WI38 (cell line): ENCODE measurements around the gene FBN1.

ENCODE experiments used
- H3K4me3 ChIP-seq: 2 replicates; pipeline ENCODE4 v1.5.1; 2011; ENCODE audit warnings: low read depth, mild to moderate bottlenecking, control low read depth, low read length
- TF ChIP-seq, protein P1 (sequence below): IDR thresholded peaks from 2 replicates; pipeline ENCODE4 v1.5.1; 2012; ENCODE audit warnings: low read depth, mild to moderate bottlenecking, control low read depth, low read length

The FBN1 gene

DNA sequence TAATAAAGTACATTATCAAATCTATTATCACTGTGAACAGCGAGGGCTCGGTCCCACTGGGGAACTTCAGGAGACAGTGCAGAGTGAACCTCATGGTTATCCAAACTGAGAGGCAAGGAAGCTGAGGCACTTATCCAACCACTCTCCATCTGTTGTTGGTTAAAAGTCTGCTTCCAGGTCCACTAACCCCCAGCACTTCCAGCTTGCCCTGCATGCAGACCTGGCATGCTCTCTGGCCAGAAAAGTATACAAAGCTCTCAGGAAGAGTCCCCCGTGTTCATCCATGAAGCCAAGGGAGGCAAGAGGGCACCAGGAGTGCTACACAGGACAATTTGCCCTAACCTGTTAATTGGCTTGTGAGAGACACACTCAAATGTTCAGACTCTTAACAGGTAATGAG lies 36.0 kb downstream of the FBN1 start:
- TF ChIP-seq, protein P1, sequence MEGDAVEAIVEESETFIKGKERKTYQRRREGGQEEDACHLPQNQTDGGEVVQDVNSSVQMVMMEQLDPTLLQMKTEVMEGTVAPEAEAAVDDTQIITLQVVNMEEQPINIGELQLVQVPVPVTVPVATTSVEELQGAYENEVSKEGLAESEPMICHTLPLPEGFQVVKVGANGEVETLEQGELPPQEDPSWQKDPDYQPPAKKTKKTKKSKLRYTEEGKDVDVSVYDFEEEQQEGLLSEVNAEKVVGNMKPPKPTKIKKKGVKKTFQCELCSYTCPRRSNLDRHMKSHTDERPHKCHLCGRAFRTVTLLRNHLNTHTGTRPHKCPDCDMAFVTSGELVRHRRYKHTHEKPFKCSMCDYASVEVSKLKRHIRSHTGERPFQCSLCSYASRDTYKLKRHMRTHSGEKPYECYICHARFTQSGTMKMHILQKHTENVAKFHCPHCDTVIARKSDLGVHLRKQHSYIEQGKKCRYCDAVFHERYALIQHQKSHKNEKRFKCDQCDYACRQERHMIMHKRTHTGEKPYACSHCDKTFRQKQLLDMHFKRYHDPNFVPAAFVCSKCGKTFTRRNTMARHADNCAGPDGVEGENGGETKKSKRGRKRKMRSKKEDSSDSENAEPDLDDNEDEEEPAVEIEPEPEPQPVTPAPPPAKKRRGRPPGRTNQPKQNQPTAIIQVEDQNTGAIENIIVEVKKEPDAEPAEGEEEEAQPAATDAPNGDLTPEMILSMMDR: no peak
- no peak overlapping the region for H3K4me3 ChIP-seq

DNA sequence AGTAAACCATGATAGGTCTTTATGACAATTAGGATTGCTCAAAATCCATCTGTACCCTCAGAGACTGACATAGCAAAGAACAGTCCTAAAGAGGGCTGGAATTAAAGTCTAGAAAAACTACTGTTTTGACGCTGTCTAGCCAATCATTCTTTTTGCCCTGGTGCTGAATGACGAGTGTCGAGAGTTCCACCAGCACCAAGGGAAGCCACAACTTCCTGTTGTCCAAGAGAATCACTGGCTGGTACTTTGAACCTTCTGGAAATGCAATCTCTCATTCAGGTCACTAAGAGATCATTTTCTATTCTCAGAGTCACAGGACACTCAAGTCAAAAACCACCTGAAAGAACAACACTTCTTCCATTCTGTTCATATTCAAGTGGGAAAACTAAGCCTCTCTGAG lies 37.7 kb downstream of the FBN1 start:
- TF ChIP-seq, protein P1: no peak
- H3K4me3 ChIP-seq: no peak overlapping the region

DNA sequence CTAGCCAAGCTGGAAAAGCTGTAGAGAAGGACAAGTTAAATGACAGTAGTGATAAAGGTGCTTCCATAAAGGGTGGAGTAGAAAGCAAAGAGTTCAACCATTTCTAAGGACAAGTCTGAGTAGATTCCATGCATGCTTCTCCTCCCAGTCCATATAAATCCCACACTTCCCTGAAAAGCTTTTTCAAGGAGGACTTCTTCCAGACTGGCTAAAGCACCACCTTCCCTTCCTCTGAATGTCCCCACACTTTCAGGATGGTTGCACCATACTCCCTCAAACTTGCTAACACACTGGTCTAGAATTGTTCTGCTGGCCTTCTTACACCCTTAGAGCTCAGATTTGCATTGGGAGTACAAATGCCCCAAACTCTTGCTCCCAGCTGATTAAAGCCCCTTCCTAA lies 40.9 kb downstream of the FBN1 start:
- TF ChIP-seq, protein P1: no peak
- no peak overlapping the region for H3K4me3 ChIP-seq

DNA sequence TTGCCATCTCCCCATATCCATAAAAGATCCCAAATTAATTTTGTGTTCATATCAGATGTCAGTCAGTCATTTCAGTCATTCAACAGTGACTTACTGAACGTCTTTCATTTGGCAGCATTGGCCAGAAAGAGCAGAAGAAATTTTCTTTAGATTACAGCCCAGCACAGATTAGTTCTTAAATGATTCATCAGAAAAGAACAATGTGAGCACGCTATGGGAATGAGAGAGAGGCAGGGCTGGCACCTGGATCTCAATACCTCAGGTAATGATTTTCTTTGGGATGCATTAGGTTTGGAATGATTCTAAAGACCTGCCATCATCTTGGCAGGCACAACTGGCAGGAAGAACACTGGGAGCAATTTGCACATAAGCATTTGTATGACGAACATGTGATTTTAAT lies 41.6 kb downstream of the FBN1 start:
- TF ChIP-seq, protein P1: no peak
- no peak overlapping the region for H3K4me3 ChIP-seq

DNA sequence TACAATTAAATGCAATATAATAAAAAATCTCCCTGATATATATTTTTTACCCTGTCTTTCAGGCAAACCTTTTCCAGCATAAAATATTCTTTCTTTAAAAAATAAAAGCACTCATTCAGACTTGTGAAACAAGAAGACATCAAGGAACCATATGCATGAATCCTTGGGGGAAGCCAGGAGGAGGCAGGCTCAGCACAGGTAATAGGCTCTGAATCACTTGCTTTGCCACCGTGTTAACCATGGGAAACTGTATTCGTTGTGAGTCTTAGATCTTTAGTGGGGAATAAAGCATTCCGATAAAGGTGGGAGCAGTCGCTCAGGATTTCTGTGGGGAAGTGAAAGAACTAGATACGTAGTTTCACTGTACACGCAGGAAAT lies 42.4 kb downstream of the FBN1 start:
- H3K4me3 ChIP-seq: no peak overlapping the region
- TF ChIP-seq, protein P1: no peak

DNA sequence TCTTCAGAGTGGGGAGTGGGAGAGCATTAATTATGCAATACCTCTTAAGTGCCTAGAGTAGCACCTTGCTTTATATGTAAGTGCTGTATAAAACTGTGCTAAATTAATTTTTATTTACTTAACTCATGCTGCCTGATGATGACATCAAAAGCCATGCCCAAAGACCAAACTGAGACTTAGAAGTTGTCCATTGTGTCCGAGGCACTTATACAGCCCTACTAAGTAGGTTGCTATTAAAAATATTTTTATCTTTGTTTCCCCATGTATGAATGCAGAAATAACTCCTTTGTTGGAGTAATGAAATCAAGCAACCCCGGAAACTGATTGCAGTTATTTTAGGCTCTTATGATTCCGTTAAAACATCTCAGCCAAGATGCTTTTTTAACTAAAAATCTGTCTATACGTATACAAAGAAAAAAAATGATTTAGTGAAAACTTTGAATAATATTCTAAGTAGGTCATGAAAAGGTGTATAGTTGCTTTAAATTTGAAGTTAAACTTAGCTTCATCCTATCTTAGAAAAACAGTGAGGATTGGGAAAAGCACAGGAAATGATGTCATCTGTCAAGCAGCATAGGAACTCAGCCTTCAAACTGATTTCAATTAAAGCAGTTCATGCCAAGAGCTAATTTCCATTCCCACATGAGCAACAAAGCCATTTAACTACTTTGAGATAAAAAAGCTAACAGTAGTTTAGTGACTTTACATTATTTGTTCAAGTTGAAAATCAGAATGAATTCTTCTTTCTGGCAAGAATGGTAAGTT lies 43.0 kb downstream of the FBN1 start:
- H3K4me3 ChIP-seq: no peak overlapping the region
- TF ChIP-seq, protein P1: no peak

DNA sequence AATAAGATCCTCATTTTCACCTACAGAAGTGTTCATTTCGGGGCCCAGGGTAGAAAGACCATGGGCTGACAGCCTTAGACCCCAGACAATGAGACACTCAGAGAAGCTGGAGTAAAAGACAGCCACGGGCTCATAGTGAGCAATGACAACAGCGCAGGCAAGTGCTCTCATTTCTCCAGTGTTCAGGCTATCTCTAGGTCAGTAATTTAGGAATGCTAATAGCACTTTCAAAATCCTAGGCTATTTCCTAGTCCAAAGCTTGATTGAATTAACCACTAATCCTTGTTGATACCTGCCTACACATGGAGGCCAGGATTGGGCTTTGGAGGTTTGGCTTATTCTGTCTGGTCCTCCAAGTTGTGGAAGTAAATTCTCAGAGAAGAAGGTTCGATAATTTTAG lies 44.4 kb downstream of the FBN1 start:
- no peak overlapping the region for H3K4me3 ChIP-seq
- TF ChIP-seq, protein P1: no peak
